Pulmonary artery endothelial cell (primary cell): ENCODE measurements around the gene OR2B2. TPM values are rescaled to one million over a fixed set of nuclear protein-coding genes. Genes with fewer than 3 reads are reported as not detected.
"Not testable (repeated sequence)": the region's sequence is repeated elsewhere in the genome, so short reads cannot be mapped to it uniquely, and the experiment has no call there.

Experiments used
- DNase-seq: peaks from one replicate; pipeline ENCODE4 v3.0.0-alpha.2; 2011; ENCODE audit warnings: low read depth, low spot score
- total RNA-seq: library from RNA; depleted of rRNA; stranded (reverse); fragments of >200 nt; gene quantifications from 2 replicates; pipeline ENCODE4 v1.2.3, GENCODE V29; 2014

OR2B2 gene
- total RNA-seq: not detected in 2 replicates

DNA sequence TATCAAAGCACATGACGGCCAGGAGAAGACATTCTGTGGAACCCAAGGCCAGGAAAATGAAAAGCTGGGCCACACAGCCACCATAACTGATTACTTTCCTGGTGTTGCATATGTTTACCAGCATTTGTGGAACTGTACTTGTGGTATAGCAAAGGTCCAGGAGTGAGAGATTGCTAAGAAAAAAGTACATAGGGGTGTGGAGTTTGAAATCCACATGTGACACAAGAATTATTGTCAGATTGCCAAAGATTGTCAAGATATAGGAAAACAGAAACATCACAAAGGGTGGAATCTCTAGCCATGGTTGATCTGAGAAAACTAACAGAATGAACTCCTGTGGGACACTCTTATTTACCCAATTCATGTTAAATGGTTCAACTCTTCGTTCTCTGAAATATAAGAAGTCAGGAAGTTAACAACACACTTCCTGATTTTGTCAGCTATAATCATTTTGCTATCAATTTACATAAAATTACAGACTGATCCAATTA is at the start of gene OR2B2:
TSS of gene OR2B2 (minus strand) at position 441 of the 491 bp plus-strand sequence. CDS start at position 364, 77 bp downstream.
- DNase-seq: no peak

DNA sequence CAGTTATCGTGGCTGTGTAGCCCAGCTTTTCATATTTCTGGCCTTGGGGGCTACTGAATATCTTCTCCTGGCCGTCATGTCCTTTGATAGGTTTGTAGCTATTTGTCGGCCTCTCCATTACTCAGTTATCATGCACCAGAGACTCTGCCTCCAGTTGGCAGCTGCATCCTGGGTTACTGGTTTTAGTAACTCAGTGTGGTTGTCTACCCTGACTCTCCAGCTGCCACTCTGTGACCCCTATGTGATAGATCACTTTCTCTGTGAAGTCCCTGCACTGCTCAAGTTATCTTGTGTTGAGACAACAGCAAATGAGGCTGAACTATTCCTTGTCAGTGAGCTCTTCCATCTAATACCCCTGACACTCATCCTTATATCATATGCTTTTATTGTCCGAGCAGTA is 45.3 kb upstream of the OR2B2 start:
- no peak for DNase-seq

DNA sequence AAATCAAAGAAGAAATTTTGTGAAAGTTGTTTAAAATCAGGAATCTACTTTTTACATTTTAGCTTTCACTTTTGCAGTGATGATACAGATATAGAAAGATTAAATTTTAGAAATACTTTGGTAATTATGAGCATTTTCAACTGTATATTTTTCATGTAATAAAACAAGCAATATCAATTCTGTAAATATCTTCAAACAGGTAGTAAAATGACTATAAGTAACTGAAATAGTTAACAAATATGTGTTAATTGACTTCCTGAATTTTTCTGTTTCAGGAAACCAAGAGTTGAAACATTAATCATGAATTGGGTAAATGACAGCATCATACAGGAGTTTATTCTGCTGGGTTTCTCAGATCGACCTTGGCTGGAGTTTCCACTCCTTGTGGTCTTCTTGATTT is 44.7 kb upstream of the OR2B2 start, which contains the start of gene OR2B6:
TSS of gene OR2B6 (plus strand) at position 301 of the 400 bp plus-strand sequence. CDS start at position 301, 0 bp downstream.
- DNase-seq: no peak

DNA sequence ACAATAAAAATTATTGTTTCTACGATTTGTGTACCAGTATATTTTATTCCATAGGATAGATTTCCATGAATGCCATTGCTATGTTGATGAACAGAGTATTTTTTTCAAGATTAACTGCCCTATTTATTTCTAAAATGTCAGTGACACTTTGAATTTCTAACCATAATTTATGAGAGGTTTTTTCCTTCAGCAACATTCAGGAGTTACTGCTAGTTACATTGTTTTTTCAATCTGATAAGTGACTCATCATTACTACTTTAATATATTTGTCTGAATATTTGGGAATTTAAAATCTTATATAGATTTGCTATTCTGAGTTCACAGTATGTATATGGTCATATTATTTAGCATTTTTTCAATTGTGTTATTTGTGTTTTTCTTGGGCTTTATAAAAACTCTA is 38.8 kb upstream of the OR2B2 start:
- DNase-seq: no peak

DNA sequence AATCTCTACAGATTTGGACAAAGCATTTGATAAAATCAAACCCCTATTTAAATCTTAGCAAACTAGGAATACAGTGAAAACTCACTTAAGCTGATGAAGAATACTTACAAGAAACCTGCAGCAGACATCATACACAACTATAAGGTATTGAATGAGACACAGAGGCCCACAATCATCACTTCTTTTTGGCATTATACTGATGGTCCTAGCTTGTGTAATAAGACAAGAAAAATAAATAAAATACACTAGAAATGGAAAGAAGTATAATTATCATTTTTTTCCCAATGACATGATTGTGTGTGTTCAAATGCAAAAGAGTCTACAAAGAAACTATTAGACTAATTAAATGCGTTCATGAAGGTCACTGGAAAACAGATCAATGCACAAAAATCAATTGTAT is 36.0 kb upstream of the OR2B2 start:
- no peak for DNase-seq

DNA sequence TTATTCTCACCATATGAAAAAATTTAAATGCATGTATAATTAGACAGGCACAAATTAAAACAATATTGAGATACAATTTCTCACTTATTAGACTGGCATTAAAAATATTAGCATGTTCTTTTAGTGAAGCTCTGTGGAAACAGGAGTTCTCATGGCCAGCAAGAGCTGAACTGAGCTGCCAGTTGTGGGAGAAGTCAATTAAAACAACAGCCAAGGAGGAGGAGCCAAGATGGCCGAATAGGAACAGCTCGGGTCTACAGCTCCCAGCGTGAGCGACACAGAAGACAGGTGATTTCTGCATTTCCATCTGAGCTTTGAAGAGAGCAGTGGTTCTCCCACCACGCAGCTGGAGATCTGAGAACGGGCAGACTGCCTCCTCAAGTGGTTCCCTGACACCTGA is 30.9 kb upstream of the OR2B2 start:
- not testable (repeated sequence) for DNase-seq

DNA sequence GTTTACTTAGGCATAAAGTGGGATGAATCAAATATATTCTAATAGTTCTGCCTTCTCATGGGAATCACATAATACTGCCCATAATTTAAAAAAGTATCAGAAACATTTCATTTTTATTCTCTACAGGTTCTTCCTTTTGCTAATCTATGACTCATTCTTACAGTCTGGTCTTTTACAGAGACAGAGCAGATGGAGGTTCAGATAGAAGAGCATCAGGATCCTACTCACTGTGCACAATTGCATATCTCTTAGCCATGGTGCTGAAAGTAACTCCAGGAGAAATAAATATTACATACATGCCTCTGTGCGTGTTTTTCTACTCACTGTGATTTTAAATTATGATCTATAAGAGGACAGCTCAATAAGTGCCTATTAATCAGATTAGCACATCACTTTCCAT is 28.6 kb upstream of the OR2B2 start:
- DNase-seq: no peak

DNA sequence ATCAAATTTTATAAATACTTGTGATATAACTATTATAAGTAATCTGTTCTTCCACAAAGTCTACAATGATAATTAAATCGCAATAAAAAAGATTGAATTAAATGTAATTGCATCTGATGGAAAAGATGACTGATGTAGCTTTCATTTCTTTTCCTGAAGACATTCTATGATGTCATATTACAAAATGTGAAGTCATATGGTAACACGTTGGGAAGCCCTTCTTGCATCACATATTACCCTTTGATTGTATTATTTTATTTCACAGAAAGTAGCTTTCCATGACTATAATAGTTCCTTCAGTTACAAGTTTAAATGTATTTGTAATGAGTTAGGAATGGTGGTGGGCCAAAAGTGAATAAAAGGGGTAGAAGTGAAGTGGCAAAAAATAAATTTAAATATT is 19.0 kb upstream of the OR2B2 start:
- no peak for DNase-seq

DNA sequence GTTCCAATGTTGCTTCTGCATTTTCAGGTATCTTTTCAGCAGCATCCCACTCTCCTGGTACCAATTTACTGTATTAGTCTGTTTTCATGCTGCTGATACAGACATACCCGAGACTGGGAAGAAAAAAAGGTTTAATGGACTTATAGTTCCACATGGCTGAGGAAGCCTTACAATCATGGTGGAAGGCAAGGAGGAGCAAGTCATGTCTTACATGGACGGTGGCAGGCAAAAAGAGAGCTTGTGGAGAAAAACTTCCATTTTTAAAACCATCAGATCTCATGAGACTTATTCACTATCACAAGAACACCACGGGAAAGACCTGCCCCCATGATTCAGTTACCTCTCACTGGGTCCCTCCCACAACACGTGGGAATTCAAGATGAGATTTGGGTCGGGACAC is 17.7 kb upstream of the OR2B2 start:
- DNase-seq: not testable (repeated sequence)

DNA sequence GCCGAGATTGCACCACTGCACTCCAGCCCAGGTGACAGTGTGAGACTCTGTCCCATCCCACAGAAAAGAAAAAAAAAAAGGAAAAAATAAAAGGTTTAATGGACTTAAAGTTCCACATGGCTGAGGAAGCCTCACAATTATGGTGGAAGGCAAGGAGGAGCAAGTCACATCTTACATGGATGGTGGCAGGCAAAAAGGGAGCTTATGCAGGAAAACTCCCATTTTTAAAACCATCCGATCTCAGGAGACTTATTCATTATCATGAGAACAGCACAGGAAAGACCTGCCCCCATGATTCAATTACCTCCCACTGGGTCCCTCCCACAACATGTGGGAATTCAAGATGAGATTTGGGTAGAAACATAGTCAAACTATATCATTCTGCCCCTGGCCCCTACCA is 15.8 kb upstream of the OR2B2 start:
- DNase-seq: not testable (repeated sequence)

DNA sequence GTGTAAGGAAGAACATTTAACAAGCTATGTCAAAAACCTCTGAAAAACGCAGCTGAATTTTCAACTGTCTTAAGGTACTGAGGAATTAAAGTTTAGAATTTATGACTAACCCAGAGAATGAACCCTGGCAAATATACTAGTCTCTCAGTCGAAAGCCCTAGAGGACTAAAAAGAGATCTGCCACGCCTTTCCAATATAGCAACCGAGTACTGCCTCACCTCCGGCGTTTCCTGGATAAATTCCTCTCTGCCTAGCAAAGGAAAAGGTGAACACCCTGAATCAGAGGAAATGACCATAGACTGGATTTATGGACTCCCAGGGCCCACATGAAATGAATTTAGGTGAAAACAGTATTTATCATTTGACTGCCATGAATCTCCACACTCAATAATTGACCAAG is 12.0 kb upstream of the OR2B2 start:
- DNase-seq: no peak

DNA sequence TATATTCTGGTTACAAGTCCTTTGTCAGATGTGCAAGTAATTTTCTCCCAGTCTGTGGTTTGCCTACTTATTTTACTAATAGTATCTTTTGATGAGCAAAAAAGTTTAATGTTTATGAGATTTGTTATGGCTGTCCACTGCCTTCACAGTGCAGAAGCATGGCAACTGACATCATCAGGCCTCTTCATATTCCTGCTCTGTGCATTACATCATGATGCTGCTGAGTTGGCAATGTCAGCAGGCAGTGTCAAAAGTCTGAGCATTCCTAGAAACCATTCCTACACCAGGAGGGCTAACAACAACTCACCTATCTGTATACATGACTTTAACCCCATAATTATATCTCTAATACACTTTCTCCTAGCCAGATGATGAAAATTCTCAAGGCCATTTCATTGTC is 10.8 kb upstream of the OR2B2 start:
- DNase-seq: no peak

DNA sequence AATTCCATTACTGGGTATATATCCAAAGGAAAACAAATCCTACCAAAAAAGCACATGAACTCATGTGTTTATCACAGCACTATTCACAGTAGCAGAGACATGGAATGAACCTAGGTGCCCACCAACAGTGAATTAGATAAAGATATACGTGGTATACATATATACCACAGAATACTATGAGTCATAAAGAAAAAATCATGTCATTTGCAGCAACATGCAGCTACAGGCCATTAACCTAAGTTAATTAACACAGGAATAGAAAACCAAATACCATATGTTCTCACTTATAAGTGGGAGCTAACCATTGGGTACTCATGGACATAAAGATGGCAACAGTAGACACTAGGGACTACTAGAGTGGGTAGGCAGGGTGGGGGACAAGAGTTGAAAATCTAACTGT is 4.2 kb downstream of the OR2B2 start:
- no peak for DNase-seq

DNA sequence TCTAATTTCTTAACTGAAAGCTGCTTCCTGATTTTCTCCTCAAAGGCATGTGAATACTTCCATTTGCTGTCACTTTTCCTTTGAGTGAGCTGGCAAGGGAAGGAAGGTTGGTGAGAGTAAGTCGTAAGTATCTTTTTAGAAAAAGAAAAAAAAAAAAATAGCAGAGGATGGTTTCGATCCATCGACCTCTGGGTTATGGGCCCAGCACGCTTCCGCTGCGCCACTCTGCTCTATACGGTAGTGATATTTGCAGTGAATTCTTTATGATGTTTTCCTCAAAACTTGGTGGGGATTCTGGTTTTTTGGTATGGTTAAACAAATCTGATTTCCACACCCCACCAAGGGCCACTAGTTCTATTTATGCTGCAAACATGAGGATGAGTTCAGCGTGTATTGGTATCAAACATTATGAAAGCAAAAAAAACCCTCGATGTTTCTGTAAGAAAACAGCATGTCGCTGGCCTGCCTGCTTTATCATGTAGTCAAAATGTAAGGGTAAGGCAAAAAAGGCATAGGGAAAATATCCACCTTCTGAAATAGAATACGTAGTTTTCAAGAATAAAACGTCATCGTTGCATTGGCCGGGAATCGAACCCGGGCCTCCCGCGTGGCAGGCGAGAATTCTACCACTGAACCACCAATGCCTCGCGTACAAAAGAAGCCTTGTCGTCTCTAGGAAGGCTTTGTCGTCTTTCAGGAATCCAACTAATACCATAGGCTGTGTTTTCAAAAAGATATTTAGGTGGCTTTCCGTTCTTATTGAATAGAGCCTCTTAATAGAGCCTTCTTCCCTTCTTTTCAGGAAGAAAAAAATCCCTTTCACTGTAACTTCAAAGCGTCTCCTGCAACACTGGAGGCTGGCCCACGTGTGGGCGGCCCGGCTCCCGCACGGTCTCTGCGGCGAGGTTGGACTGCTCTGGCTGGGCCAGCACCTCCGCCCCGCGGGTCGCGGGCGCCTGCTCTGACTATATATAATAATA is 9.6 kb downstream of the OR2B2 start:
- peak; percentile 27 for DNase-seq

DNA sequence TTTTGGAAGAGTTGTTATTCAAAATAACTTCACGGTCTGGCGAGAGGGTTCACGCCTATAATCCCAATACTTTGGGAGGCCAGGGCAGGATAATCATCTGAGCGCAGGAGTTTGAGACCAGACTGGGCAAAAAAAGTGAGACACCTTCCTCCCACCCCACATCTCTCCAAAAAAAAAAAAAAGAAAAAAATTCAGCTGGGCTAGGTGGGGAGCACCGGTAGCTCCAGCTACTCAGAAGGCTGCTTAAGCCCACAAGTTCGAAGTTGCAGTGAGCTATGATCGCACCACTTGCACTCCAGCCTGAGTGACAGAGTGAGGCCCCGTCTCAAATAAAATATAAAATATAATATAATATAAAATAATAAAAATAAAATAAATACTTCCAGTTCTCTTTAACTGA is 10.4 kb downstream of the OR2B2 start:
- DNase-seq: no peak

DNA sequence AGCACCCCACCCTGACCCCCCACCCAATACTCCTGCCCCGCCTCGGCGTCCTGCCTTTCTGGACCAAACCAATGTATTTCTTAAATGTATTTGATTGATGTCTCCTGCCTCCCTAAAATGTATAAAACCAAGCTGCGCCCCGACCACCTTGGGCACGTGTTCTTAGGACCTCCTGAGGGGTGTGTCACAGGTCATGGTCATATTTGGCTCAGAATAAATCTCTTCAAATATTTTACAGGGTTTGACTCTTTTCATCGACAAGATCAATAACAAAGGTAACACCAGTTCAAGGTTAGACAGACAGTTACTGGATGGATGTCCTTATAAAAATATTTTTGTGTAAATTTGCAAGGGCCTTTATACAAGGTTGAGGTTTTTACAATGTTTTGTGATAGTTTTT is 12.0 kb downstream of the OR2B2 start:
- DNase-seq: not testable (repeated sequence)

DNA sequence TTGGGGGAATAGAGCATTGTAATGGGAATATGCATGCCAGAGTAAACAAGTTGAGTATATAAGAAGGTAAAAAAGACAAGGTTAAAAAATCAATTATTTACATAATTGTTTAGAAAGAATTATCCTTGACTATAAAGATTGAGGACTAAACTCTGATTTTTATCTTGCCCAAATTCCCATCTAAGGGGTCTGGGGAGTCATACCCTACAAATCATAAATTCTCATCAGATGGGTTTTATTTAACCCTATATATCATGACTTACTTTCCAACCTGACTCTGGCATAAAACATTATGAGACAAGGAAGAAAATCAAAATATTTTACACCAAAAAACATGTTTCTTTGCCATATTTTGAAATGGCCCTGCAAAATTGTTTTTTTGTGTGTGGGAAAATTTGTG is 12.7 kb downstream of the OR2B2 start:
- no peak for DNase-seq

DNA sequence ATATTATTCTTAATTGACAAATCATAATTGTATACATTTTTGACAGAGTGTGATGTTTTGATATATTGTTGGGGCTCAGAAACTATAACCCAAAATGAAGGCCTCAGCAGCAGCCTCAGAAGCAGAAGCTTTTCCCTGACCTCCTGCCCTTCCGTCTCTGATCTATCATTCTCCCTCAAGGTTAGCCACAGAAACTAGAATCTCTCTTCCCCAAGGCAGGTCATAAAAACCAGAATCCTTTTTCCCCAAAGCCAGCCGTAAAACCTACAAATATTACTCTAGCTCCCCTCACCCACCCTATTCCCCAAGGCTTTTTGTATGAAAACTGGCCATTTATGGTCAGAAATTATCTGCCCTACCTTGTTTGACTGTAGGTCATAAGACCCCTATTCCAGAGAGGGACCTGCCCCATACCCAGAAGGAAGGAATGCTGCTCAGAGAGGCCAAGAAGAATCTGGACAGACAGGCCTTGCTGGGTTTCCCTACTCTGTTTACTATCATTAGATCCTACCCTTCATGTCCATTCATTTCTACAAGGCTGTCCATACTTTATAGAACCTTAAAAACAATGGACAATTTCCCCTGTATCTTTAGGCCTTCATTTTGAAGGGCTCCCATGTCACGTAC is 14.5 kb downstream of the OR2B2 start:
- no peak for DNase-seq

DNA sequence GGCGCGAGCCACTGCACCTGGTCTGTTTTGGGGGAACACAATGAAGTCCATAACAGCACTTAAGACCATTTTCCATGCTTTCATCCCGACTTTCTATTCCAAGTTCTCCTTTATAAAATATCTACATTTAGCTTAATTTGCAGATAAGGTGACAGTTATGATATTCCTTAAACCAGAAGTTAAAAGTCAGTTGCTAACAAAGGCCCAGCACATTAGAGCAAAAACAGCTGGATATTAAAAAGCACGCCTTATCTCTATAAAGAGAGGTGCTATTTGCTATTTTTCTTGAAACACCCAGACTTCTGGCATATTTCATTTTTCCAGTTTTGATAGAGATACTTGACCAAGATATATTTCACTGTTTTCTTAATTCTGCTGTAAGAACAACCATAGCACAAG is 15.8 kb downstream of the OR2B2 start:
- no peak for DNase-seq

DNA sequence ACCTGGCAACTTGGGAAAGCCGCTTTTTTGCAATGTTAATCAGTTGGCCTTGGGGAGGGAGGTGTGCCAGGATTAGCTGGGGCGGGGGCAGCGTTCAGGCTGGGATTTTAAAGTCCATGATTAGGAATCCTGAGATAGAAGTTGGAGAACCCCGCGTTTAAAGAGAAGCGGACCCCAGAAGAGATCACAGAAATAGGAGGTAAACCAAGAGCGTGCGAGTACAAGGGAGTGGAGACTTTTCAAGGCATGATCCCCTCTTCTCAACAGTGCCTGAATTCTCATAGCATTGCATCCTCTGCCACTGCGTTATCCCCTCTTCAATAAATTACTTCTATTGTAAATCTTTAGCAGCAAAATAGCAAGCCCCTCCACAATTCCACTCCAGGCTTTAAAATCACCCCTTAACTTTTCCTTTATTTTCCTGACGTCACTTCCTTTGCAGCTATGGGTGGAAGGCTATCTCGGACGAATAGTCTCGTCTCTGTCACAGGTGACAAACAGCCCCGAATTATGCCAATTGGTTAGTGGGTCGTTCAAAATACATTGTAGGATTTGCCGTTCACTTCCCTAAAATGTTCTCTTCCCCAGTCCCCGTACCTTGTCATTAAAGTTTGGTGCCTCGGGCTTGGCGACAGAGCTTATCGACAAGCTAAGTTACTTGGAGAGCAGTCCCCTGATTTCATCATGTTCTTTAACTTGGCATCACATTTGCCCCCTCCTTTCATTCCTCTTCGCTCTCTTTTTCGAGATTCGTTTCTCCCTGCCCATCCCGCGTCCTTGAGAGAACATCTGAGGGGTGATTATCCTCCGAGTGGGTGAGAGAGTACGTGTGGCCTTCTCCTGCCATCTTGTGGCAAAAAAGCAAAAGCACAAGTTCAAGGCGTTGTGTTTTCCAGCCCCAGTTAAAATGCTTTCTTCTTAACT is 17.1 kb downstream of the OR2B2 start:
- peak; percentile 67 for DNase-seq
